Kidney tubule cell (primary cell): ENCODE data around the gene EGFR.

Source experiments
- DNase-seq: peaks from one replicate; pipeline ENCODE4 v3.0.0-alpha.2; 2018; ENCODE audit warnings: low spot score

EGFR gene

DNA sequence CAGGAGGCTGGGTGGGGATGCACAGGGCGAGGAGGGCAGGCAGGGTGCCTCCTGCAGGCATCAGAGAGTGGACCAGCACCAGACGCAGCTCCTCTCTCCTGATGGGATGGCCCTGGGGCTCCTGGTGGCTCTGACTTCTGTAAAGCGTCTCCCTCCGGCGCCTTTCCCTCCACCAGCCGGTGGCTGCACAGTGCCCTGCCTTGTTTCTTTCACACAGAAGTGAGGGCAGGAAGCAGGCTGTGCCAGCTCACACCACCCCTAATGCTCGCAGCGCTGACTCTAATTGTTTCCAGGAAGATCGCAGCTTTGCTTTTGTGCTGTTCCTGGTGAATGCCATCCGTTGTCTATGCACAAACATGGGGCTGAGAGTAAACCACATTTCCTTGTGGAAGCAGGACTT, 194.0 kb downstream of the EGFR start:
- no peak for DNase-seq

GRCh38 chr7:55214707-55215106, 195.9 kb downstream of the EGFR start:
- DNase-seq = peak; percentile 14

DNA sequence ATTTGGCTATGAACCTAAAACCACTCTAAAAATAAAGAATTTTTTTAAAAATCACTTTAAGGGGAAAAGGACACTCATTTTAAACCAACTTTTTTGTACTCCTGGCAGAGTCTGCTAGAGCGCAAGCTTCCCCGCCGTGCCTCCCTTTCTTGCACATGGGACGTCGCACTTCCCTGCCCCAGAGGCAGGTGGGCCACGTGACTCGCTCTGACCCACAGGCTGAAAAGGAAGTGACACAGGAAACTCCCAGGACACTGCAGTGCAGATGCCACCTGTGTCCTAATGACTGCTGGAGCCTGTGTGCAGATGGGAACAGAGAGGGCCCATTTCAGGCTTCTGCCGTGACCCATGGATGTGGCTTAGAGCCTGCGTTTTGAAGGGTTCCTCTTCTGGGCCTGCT, 204.2 kb downstream of the EGFR start:
- peak; percentile 66 for DNase-seq

- DNase-seq = no peak
Measured at GRCh38 chr7:55224111-55224510, 205.3 kb downstream of the EGFR start.

- no peak for DNase-seq
Measured at GRCh38 chr7:55224810-55225209, 206.0 kb downstream of the EGFR start.

DNA sequence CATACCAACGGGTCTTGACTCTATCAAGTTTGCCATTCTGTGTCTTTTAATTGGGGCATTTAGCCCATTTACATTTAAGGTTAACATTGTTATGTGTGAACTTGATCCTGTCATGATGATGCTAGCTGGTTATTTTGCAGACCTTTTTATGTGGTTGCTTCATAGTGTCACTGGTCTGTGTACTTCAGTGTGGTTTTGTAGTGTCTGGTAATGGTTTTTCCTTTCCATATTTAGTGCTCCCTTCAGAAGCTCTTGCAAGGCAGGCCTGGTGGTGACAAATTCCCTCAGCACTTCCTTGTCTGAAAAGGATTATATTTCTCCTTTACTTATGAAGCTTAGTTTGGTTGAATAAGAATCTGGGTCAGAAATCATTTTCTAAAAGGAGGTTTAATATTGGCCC, 211.2 kb downstream of the EGFR start:
- DNase-seq = no peak

- no peak for DNase-seq
Measured at GRCh38 chr7:55231736-55232280, 213.0 kb downstream of the EGFR start.

DNA sequence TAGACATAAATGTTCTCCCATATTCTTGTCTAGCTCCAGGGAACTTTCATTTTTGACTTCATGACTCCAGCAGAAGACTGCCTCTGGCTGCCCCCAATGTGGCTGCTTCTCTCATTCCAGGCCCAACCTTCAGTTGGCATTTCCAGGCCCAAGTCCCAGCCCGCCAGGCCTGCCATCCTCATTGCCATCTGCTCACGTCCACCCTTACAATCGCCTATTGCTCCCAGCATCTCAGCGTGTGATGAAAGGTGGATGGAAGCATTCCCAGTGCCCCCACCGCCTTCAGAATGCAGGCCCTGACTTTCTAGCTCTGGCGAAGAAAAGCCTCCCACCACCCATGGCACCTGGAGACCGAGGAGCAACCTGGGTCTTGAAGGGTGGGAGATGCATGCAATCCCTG, 214.2 kb downstream of the EGFR start:
- no peak for DNase-seq

- no peak for DNase-seq
Measured at GRCh38 chr7:55234408-55234807, 215.6 kb downstream of the EGFR start.

DNA sequence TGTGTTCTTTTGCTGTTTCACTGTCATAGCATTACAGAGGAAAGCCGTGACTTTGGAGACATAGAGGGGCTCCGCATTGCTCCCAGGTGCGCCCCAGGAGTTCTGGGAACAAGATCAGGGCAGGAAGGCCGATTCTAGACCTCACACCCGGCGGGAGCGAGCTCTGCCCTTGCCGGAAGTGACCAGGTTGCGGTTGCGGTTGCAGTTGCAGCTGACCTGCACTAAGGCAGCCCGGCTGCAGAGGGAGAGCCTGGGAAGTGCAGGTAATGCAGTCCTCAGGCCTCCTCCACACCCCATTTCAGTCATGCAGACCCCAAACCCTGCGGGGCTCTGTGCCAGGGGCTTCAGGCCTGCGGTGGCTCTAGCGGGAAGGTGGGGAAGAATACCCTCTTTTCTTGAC, 216.3 kb downstream of the EGFR start:
- no peak for DNase-seq

- no peak for DNase-seq
Measured at GRCh38 chr7:55235801-55236200, 217.0 kb downstream of the EGFR start.

DNA sequence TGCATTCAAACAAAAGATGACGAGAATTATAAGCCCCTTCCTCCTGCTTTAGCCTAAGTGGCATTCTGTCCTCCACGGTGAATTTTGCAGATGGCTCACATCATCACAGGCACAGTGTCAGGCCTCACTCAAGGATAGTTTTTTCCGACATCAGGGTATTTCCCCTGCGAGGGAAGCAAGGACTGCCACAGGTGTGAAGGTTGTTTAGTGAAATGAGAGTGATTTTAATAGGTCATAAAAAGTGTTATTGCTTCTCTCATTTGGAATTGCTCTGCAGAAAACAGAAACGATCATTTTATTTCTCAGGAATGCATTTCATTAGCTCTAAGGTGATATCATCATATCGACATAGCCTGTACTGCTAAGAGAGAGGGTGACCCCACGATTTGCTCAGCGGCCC, 217.7 kb downstream of the EGFR start:
- no peak for DNase-seq

GRCh38 chr7:55237156-55237893, 218.5 kb downstream of the EGFR start:
- no peak for DNase-seq

GRCh38 chr7:55239406-55239805, 220.6 kb downstream of the EGFR start:
- DNase-seq = no peak

- no peak for DNase-seq
Measured at GRCh38 chr7:55240418-55241142, 221.8 kb downstream of the EGFR start.

GRCh38 chr7:55241958-55242357, 223.1 kb downstream of the EGFR start:
- DNase-seq = no peak

GRCh38 chr7:55242613-55243012, 223.8 kb downstream of the EGFR start:
- DNase-seq = no peak

DNA sequence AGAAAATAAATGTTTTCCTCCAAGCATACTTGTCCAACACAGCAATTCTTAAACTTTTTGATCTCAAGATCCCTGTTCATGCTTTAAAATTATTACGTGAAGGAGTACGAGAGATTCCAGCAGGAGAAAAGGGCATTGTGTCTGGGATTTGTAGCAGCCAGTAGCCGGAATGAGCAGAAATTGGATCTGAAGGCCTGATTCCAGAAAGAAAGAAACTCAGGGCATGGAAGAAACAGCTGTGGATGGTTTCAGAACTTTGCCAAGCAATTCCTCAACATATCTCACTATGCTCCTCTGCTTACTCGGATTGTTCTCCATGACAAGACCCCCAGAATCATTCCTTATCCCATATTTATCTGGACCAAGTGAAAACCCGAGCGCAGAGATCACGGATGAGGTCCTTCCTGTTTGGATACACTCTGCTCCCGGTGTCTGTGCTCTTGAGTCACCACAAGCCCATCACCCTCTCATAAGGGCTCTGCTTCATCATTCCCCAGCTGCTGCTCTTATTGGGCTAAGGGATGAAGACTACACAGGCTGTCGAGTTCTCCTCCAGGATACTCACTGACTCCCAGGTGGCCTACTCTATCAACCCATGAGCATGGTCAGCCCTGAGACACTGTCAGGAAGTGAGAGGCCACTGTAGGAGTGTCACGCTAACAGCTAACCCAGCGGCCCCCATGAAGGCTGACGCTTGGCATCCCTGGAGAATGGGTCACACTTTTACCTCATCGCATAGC, 225.4 kb downstream of the EGFR start:
- DNase-seq = no peak

DNA sequence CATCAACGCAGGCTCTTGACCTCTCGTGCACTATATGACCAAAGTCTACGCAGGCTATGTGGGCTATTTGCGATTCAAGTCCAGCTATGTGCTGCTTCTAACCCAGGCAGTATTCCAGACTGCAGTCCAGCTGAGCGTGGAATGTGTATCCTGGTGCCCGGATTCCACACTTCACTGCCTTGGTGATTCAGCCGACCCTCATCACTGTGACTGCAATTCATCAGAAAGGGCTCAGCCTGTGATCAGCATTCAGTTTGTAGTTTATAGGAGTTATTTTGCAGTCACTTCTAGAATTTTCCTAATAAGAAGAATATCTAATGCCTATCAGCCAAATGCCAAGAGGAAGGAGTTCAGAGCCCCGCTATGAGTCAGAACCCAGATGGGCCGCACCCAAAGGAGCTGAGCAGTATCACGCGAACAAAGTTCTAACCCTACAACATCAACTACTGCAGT, 226.5 kb downstream of the EGFR start:
- DNase-seq = peak; percentile 91

GRCh38 chr7:55246171-55246570, 227.4 kb downstream of the EGFR start:
- peak; percentile 21 for DNase-seq

GRCh38 chr7:55247428-55247827, 228.6 kb downstream of the EGFR start:
- DNase-seq = no peak

DNA sequence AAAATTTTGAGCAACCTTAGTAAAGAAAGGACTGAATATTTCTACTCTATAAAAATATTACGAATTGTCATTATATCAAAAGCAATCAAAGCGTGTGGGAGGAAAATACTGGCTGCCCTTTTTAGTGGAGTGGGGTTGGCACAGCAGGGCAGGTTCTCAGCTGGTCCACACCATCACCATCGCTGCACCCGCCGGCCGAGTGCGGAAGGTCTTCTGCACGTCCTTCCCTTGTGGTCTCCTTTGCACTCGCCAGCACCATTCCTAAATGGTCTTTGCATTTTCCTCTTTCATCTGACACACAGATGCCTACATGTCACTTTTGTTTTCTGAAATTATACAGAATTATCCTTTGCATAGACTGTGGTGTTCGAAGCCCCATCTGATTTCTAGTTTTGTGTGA, 229.7 kb downstream of the EGFR start:
- DNase-seq = no peak

GRCh38 chr7:55249332-55249731, 230.5 kb downstream of the EGFR start:
- DNase-seq = no peak
